ENCODE data around the gene BPHL.
"Not testable (repeated sequence)": the region's sequence is repeated elsewhere in the genome, so short reads cannot be mapped to it uniquely, and the experiment has no call there.

BPHL gene

DNA sequence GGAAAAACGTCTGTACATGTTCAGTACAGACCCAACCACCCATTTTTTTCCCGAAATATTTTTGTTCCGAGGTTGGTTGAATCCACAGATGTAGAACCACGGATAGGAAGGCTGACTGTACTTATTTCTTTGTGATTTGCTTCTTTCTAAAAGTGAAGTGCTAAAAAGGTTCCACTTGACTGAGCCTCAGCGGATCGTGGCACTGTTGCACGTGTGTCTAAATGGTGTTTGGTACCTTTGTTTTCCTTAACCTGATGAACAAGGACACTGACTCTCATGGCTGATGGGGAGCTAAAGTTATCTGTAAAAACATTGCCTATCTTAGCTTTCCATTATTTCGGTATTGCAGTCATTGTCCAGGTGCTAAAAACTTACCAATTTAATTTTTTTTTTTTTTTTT lies 6.2 kb downstream of the BPHL start:
- DNase-seq, result no peak

DNA sequence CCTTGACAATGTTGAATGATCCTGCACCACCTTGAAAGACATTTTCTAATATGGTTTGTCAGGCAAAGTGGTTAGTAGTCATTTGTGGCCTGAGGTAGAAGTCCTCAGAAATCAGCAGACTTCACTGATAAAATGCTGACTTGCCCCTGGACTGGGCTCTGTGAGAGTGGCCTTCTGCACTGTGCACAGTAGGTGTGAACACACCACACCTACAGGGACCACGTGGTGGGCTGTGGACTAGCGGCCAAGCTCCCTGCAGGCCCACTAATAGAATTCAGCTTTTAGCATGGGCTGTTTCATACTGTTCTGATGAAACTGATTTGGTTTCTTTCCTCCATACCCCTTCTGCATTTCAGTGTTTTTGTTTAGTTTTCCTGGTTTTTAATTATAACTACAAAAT lies 7.3 kb downstream of the BPHL start:
- DNase-seq, result no peak

DNA sequence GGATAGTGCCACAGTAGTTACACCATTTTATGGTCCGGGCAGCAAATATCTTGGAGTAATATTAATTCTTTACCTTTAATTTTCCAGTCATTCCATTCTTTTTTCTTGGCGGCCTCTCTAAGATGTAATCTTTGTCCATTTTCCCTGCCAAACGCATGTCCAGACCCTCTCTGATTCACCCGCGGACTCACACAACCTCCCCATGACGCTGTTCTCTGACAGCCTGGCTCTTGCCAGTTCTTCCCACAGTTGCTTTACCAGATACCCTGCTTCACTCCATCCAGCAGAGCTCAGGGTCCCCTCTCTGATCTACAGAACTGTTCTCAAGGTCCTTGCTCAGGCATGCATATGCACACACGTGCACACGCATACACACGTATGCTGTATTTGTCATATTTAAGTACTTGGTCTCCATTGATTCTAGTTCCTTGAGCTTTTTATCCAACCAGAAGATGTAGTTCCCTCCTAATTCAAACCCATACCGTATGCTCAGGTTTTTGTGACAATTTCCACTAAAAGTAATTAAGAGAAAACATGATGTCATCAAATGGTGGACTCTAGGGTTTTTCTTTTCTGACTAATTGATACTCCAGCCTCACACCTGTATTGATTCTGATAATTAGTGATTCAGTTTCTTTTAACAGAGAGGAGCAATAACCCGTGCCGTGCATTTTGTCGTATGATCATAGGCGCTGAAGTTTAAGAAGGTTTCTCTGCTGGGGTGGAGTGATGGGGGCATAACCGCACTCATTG lies 10.0 kb downstream of the BPHL start:
- DNase-seq, result no peak

DNA sequence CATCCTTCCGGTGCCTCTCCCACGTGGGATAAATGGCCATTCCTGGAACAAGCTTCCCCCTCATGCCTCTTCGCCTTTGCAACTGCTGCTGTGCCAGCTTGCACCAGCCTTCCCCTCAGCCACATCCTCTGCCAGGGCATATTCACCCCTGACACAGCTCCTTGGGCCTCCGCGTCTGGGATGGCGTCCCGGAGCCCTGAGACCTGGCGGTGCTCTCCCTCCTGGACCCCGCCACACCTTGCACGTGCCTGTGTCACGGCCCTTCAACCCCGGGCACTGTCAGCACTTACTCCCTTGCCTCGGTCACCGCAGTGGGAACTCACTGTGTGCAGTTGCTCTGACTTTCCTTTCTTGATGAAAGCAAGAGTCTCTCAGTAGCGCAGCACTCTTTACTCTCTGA lies 13.2 kb downstream of the BPHL start:
- no peak for DNase-seq

DNA sequence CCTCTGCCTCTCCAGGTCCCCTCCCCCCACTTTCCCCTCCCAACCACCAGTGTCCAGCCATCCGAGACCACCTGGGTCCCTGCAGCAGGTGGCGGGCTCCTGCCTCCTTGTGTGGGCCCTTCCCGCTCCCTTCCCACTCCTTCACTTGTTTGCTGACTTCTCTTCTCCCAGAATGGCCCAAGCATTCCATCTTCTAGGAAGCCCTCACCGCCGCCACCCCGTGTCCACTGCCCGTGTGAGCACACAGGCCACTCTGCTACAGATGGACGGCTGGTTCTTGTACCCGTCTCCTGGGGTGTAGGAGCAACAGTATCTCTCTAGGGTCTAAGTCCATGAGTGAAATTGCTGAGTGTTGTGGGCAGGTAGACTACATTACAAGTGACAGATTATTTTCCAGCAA lies 15.0 kb downstream of the BPHL start:
- DNase-seq, result no peak

DNA sequence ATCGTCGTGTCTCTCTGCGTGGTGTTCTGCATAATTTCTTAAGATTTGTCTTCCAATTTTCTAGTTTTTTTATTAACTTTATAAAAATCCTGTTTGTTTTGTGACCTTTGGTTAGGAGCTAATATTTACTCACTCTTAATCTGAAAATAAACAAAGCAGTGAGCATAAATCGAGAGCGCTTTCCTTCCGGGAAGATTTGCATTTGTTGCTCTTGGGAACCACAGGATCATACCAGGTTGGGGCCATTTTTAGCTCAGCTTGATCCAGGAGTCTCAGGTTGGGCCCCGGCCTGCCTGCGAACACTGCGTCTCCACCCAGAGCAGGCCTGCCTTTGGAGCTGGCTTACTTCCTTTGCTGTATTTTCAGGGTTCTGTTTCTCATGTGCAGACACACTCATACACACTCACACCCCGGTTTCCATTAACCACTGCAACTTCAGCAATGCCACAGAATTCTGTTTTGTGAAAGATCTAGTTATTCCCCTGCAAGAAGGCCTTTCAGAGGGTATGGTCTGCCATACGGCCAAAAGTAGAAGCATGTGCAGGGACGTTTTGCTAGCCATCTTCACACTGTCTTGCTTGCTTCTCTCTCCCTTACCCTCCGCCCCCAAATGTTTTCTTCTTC lies 17.3 kb downstream of the BPHL start:
- DNase-seq, result no peak

DNA sequence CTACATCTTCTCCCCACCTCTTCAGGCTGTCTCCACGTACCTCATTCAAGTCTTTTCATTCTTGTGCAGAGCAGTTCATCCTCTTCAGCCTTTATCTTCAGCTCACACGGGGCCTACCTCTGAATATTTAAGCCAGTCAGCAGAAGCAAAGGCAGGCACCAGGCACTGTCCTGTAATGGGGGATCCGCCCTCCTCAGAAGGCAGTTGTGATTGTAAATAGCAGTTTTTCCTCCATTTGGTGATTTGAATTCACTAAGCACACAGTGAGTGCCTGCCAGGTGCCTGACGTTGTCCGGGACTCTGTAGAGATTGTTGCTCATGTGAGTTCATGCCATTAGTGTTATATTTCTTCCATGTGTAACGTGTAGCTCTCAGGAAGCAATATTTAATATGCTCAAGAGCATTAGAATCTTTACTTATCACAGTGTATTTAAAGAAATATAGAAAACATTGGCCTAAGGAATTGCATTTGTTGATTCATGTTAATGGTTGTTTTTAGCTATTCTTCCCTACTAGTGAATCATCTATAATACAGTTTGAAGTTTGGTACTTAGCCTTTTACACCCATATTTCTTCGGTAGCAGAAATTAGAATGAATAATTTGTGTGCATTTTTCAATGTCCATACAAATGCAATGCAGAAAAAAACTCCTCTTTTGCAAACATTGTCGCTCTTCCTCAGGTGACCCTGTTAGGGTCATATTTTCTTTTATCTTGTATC lies 17.9 kb downstream of the BPHL start:
- no peak for DNase-seq

DNA sequence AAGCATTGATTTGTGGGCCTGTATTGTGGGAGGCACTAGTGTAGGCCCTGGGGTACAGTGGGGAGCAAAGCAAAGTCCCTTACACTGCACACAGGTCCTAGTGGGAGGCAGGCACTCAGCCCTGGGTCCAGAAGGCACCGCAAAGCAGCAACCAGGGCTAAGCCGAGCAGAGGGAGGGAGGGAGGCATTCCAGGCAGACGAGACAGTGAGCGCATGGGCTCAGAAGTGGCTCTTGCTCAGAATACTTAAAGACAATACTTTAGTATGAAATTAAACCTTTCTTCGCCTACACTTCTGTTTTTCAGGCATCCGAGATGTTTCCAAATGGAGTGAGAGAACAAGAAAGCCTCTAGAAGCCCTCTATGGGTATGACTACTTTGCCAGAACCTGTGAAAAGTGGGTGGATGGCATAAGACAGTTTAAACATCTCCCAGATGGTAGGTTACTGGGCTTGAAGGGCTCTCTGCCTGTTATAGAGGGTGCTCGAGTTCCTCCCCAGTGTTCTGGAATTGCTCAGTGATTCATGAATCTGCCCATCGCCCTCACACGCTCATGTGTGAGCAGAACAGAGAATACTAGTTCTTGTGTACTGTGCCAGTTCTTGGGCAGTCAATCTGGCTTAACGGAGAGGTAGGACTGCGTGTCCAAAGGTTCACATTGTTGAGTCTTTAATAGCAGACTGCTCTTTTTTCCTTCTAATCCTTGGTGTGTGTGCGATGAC lies 18.7 kb downstream of the BPHL start:
- no peak for DNase-seq

DNA sequence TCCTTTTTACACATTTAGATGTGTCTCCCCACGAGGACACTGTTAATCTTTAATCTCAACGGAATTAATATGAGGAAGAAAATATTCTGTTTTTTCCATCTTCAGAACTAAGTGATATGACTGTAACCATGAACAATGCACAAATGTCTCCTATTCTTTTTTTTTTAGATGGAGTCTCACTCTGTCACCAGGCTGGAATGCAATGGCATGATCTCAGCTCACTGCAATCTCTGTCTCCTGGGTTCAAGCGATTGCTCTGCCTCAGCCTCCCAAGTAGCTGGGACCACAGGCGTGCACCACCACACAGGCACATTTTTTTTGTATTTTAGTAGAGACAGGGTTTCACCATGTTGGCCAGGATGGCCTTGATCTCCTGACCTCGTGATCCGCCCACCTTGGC lies 19.4 kb downstream of the BPHL start:
- not testable (repeated sequence) for DNase-seq

DNA sequence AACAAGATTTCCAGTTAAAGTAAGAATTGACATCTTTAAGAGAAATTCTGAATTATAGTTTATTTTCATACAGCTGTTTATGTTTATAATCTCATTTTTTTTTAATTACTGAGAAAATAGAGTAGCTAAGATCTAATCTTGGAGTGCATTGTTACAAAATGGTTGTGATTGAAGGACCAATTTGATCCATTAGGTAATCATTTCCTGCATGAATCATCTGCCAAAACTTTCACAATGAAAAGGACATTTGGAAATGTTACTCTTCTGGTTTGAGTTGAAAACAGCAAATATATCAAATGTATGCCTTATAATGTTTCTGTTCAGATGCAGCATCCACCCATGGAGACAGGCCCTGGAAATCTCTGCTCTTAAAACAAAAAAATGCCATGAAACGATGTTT lies 19.8 kb downstream of the BPHL start:
- no peak for DNase-seq

DNA sequence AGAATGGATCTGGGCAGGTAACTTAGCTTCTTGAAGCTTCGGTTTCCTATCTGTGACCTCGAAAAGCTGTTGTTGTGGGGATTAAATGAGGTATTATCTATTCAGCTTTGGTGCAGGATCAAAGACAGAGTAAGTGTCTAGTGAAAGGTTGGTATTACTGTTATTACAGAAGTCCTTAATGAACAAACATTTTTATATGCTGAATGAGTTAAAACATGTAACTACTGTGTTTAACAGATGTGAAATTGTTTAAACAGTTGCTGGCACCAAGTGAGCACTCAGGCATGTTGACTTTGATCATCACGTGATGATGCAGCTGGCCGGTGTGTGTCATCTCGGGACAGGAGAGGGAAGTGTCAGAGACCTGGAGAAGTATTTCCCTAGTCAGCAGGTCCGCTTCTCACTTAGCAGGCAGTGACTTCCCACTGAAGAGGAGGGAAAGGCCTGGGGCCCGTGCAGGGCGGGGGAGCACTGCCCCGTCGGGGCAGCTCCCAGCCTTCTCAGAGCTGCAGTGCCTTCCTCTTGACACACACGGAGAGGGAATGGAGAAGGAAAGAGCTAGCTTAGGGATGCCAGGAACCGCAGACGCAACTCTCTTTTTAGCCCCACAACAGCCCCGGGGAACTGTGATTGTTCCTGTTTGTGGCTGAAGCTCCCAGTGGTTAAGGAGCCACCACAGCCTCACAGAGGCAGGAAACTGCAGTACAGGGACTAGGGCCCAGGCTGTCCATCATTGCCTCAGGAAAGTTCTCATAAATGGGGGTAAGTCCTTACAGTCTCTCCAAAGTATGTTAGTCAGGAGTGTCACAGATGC lies 20.8 kb downstream of the BPHL start:
- DNase-seq, result no peak

DNA sequence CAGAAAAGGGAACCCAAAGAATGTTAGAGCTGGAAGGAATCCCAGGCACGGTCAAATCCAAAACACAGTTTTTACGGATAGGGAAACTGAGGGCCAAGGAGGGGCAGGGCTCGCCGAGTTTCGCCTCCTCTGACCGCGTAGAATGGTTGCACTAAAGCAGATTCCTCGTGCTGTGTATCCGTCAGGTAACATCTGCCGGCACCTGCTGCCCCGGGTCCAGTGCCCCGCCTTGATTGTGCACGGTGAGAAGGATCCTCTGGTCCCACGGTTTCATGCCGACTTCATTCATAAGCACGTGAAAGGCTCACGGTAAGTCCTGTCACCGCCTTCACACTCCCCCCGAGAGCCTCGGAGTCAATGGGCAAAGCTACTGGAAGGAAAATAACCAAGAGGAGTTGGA lies 21.7 kb downstream of the BPHL start:
- no peak for DNase-seq

DNA sequence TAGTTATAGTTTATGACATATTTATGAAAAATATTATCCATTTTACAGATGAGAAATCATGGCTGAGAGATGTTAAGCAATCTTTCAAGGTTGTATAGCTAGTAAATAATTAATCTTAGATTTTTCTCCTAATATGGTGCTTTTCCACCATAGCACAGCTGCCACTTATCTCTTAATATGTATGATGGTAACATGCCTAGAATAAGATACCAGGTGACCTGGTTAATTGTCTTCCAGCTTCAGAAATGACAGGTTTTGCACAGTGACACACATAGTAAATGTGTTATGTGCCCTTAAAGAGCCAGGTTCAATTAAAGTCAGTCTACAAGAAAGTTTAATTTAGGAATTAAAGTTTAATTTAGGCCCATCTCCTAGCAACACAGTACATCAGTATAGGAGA lies 24.0 kb downstream of the BPHL start:
- DNase-seq, result no peak

DNA sequence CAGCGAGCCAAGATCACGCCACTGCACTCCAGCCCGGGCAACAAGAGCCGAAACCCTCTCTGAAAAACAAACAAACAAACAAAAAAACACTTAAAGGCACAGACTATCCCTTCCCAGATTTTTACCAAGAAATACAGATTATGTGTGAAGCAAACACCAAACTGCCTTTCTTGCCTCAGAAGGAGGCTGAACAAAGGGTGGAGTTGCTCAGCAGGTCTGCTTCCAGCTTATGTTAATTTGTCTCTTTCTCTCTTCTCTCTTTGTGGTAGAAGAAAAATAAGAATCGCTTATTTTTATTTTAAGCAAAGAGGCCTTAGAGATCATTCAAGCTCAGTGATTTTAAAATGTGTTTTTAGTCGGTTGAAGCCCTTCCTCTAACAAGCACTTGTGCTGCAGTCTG lies 24.6 kb downstream of the BPHL start:
- no peak for DNase-seq

DNA sequence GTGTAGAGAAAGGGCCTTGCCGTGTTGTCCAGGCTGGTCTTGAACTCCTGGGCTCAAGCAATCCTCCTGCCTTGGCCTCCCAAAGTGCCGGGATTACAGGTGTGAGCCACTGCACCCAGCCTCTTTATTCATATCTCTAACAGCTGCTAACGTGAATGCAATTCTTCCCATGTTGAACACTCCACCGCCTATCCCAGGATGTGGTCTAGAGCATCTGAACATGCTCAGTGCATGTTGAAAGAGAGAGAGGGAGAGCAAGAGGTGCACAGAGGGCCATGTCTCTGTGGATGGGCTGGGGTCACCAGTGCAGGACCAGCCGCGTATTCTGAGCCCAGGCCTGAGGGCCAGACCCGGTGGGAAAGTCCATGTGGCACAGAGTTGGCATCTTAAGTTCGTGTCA lies 26.1 kb downstream of the BPHL start:
- no peak for DNase-seq

DNA sequence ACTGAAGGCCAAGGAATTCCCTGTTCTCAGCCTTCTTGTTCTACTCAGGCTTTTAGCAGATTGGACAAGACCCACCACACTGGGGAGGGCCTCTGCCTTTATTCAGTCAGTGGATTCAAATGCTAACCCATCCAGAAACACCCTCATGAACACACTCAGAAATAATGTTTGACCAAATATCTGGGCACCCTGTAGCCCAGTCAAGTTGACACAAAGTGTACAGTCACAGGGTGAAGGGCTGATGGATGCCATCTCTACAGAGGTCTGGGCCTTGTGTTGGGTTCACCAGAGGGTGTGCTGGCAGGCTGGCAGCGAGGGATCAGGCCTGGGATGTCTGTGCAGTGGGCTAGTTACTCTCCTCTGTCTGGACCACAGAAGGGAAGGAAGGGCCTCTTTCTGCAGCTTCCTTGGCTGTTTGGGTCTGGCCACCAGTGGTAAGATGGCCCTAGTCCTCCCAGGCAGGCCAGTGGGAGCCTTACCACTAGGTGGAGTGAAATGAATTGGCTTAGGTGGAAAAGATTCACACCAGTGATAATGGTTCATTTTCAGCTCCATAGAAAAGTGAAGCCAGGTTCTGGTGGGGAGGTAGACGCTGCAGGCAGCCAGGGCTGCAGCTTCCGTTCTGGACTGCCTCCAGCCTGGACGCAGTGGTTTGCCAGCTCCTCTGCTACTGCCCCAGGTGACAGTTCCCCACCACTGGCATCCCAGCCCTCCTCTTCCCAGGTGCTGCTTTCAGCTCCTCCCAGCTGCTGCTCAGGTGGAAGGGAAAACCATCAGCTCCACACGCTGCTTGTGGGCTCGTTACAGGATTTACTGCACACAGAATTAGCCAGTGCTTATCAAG lies 29.6 kb downstream of the BPHL start:
- no peak for DNase-seq

DNA sequence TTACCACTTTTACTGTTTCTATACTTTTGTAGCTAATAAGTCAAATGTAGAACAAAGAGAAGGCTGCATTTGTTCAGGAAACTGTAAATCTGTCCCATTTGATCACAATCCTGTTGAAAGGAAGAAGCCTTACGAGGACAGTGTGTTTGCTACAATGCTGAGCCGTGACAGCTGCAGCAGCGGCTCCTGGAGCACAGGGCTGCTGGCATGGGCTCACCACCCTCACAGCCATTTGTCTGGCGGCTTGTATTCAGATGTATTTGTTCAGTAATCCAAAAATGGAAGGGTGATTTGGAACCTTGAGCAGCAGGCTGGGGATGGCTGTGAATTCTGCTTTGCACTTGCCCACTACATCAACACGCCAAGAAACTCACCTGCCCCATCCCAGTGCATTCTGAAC lies 33.2 kb downstream of the BPHL start:
- no peak for DNase-seq

DNA sequence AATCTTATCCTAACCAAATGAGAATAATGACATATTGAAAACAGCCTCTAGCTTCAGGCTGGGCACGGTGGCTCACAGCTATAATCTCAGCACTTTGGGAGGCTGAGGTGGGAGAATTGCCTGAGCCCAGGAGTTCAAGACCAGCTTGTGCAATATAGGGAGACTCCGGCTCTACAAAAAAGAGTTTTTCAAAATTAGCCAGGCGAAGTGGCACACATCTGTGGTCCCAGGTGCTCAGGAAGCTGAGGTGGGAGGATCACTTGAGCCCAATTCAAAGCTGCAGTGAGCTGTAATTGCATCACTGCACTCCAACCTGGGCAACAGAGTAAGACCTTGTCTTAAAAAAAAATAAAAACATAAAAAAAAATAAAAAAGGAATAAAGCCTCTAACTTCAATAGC lies 34.2 kb downstream of the BPHL start:
- DNase-seq, result no peak

DNA sequence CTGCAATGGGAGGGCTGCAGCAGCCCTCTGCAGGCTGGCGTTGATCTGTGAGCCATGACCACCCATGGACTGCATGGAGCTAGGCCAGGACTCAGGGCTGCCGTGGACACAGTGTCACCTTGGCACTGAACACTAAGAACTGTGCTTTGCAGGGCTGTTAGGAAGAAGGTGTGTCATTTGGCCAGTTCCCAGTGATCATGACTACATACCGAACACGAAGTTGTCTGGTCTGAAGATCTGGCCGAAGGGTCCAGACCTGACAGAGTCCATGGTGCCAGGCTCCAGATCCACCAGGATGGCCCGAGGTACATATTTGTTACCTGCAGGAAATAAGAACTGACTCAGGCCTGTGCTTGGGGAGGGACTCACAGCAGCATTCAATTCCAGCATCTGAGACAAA lies 36.9 kb downstream of the BPHL start:
- DNase-seq, result not testable (repeated sequence)

DNA sequence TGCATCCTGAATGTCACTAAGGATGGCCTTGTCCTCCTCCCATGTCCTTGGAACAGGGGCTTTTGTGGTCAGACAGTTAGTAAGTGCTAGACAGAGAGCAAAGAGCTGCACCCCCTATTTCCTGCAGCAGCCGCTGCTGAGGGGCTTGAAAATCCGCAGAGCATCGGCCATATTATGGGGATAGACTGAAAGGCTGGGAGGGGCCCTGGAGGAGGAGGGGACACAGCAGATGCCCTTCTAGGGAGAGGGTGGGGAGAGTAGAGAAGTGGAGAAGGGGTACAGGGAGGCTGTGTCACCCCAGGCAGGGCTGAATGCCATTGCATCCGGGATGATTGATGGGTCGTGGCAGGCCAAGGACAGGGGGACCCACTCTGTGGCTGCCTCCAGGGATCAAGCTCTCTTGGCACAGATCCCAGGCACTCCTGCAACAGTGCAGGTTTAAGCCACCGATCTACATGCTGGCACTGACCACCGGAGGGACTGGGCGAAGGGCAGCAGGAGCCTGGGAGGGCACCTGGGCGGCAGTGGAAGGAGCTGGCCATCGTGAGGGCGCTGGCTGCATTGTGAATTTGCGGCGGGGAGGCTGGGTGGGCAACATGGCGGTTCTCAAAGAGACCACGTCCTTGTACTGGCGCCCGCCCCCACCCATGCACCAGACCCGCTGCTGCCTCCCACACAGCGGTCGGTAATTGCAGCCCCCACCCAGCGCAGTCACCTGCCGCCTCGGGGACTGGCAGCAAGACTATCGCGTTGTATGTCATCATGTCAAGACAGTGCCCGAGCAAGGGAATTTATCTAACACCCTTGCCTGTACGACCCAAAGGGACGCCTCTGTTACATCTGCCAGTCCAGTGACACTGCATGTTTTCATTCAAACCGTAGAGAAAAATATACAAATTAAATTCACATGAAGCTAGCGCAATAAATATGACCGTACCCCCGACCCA lies 37.9 kb downstream of the BPHL start:
- DNase-seq, result not testable (repeated sequence)

All from 8988T (cell line).